ENCODE results near the gene RAD50.
"Not testable (repeated sequence)": the region's sequence is repeated elsewhere in the genome, so short reads cannot be mapped to it uniquely, and the experiment has no call there.

Gene RAD50

DNA sequence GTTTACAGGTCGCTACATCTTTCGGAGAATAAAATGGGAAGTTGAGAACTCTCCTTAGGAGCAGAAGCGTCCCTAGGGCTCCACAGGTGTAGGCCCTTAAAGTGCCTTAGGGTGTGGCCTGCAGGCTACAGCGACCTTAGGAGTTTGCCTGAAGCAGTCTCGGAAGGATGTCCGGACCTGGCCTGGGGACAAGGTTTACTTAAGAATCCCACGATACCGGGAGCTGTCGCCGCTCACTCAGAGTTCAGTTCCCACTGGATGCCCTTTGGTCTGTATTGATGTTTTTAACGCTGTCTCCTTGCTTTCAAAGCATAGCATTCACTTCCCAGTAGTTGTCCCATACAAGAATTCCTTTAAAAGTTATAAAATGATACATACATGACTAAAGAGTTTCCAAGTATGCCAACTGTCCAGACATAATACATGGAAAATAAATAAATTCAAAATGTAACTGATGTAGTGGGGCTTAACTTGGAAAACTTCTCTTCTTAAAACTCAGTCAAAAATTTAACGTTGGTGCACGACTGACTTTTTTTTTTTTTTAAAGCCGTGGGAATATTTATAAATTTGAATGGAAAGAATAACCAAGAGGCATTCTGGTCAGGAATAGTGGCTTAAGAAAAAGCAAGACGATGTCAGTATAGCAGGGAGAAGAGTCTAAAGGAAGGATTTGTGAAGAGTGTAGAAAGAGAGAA, 848 bp downstream of the RAD50 start:
- DNase-seq (ENCODE audit: low read depth in 2 of 2): no peak

DNA sequence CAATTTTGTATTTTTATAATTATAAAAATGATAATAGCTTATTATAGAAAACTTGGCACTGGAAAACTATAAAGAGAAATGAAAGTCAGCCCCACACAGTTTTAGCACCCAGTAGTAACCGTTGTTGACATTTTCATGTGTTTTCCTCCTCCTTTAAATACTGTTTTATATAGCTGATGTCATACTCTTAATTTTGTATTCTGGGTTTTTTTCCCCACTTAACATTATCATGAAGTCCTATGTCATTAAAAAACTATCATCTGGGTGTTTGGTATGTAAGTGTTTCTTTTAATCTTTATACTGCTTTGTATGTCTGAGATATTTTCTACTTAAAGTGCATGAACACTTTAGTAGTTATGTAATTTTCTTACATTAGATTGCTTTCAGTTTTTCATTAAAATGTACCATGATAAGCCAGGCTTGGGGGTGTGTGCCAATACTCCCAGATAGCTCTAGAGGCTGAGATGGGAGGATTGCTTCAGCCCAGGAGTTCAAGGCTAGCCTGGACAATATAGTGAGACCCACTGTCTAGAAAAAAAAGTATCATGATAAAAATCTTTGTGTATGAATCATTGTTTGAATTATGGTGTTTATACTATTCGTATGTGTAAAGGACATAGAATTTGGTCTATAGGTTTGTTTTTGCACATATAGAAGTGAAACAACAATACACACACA, 2.7 kb downstream of the RAD50 start:
- no peak for DNase-seq (ENCODE audit: low read depth in 2 of 2)

DNA sequence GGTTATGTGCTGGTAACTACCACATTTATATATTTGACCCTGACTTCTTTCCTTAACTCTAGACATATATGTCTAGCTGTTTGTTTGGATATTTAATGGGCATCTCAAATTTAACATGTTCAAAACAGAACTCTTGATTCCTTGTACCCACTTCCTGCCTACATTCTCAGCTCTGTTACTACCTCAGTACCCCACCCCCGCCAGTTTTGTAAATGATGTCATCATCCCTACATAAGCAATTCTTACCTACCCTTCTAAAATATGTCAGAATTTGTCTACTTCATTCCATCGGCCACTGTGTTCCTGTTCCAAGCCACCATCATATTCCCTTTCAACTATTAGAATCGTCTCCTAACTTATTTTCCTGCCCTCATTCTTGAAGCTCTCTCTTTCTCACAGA, 4.8 kb downstream of the RAD50 start:
- DNase-seq (ENCODE audit: low read depth in 2 of 2): no peak

DNA sequence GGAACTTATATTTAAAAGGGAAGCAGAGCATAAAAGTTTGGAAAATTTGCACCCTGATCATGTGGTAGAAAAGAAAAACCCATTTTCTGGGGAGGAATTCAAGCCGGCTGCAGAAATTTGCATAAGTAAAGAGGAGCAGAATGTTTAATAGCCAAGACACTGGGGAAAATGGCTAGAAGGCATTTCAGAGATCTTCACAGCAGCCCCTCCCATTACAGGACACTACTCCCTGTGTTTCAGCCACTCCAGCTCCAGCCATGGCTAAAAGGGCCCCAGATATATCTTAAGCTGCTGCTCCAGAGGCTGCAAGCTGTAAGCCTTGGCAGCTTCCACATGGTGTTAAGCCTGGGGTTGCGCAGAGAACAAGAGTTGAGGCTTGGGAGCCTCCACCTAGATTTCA, 7.8 kb downstream of the RAD50 start:
- DNase-seq (ENCODE audit: low read depth in 2 of 2): not testable (repeated sequence)

DNA sequence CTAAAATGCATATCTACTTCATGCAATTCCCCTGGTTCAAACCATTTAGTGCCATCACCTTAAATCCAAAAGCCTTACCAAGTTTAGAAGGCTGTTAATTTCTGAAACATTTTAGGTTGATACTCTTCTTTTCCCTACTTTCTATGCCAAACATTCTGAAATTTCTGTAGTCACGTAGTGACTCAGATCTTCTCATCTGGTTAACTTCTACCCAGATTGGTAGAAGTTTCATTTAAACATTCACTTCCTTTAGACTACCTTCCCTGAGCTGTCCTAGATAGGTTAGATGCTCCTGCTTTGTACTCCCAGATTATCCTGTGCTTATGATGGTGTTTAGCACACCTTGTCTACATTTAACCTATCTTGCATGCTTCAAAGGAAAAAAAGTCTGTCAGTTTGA, 9.9 kb downstream of the RAD50 start:
- DNase-seq (ENCODE audit: low read depth in 2 of 2): no peak

DNA sequence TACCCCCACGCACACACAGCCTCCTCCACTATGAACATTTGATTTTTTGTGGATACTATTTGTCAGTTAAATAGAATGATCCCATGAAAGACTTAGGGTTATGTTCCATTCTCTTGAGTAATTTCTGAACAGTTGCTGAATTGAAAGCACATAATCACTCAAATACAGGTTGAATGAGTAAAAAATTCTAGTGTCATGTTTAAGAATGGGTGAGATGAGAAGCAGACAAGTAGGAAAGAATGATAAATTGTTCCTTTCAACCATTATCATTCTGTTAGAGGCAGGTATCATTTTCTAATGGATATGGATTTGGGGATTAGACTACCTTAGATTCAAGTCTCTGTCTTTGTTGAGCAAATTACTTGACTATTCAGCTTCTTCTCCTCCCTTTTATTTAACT, 19.3 kb downstream of the RAD50 start:
- no peak for DNase-seq (ENCODE audit: low read depth in 2 of 2)

DNA sequence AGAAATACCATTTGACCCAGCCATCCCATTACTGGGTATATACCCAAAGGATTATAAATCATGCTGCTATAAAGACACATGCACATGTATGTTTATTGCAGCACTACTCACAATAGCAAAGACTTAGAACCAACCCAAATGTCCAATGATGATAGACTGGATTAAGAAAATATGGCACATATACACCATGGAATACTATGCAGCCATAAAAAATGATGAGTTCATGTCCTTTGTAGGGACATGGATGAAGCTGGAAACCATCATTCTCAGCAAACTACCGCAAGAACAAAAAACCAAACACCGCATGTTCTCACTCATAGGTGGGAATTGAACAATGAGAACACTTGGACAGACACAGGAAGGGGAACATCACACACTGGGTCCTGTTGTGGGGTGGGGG, 27.8 kb downstream of the RAD50 start:
- DNase-seq (ENCODE audit: low read depth in 2 of 2): not testable (repeated sequence)

DNA sequence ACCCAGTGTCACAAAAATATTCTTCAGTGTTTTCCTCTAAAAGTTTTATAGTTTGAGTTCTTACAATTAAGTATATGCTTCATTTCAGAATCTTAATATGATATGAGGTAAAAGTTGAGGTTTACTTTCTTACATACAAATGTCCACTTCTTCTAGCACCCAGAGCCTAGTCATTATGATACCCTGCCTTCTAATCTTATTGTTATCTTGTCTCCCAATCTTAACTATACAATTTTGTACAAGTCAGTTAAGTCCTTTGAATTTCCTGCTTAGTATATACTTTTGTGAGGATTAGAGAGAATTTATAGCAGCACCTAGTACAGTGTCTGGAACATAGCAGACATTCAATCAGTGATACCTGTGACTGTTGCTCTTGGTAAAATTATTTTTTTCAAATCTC, 29.3 kb downstream of the RAD50 start:
- DNase-seq (ENCODE audit: low read depth in 2 of 2): no peak

DNA sequence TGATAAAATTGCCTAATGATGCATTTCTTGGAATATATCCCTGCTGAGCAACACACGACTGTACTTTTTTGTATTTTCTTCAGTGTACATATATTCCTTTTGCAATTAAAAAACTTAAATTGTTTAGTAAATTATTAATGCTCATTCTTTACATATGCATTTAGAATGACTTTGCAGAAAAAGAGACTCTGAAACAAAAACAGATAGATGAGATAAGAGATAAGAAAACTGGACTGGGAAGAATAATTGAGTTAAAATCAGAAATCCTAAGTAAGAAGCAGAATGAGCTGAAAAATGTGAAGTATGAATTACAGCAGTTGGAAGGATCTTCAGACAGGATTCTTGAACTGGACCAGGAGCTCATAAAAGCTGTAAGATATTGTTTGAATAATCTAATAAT, 32.7 kb downstream of the RAD50 start:
- DNase-seq (ENCODE audit: low read depth in 2 of 2): no peak

DNA sequence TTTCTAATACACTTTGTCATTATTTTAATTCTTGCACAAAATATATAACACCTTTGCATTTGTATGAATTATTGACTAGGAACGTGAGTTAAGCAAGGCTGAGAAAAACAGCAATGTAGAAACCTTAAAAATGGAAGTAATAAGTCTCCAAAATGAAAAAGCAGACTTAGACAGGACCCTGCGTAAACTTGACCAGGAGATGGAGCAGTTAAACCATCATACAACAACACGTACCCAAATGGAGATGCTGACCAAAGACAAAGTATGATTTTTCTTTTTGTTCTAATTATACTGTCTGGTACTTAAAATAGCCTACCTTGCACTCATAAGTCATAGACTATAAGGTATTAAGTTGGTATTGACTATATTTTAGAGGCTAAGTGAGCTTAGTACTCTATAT, 34.4 kb downstream of the RAD50 start:
- no peak for DNase-seq (ENCODE audit: low read depth in 2 of 2)

DNA sequence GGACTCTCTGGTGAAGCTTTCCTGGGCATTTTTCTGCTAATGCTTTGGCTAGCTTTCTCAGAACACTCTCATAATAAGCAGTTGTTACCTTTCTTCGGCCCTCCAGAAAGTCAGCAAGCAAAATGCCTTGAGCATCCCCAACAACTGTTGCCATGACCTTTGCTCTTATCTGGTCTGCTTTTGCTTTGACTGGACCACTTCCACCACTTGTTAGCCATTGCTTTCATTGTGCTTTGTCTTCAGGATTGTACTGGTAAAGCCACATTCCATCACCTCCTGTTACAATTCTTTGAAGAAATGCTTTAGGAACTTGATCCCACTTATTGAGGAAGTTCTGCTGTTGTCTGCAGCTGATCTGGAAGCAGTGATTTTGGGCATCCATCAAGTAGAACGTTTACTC, 35.7 kb downstream of the RAD50 start:
- DNase-seq (ENCODE audit: low read depth in 2 of 2): no peak

DNA sequence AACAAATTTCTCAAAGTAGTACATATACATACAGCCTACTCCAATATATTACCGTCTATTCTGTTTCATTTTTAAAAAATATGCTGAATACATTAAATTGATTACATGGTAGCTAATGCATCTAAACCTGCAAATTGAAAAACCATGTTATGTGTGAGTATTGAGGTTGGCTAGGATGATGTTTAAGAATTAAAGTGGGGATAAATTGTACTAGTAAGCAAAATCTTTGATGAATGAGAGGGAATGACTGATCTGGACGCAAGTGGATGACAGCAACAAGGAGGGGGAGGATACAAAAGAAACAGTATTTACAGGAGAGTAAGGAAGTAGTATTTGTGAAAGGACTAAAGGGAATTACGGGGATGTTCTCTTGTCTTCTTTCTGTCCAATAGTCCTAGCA, 37.4 kb downstream of the RAD50 start:
- DNase-seq (ENCODE audit: low read depth in 2 of 2): no peak

DNA sequence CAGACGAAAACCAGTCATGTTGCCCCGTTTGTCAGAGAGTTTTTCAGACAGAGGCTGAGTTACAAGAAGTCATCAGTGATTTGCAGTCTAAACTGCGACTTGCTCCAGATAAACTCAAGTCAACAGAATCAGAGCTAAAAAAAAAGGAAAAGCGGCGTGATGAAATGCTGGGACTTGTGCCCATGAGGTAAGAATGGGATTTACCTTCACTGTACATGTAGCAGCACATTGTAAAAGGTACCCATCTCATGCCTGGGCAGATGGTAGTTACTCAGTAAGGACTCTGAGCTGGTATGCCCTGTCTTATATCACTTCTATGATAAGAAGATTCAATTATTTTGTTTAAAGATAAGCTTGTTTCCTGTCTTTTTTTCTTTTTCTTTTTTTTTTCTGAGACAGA, 38.8 kb downstream of the RAD50 start:
- DNase-seq (ENCODE audit: low read depth in 2 of 2): no peak

DNA sequence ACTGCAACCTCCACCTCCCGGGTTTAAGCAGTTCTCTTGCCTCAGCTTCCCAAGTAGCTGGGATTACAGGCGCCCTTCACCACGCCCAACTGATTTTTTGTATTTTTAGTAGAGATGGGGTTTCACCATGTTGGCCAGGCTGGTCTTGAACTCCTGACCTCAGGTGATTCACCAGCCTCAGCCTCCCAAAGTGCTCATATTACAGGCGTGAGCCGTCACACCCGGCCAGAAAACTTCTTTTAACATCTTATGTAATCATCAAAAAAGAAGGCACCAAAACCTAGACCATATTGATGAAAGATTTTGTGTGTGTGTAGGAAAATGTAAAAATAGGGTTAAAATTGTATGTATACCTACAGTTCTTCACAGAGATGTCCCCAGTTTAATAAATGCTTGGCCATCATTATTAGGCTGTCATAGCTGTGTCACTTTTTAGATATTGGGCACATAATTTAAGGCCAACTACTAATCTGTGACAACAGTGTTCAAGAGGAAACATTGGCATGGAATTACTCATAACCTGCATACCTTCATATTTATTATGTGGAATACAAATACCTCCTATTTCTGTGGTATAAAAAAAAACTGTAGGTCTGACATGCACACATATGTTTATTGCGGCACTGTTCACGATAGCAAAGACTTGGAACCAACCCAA, 44.4 kb downstream of the RAD50 start:
- DNase-seq (ENCODE audit: low read depth in 2 of 2): no peak

DNA sequence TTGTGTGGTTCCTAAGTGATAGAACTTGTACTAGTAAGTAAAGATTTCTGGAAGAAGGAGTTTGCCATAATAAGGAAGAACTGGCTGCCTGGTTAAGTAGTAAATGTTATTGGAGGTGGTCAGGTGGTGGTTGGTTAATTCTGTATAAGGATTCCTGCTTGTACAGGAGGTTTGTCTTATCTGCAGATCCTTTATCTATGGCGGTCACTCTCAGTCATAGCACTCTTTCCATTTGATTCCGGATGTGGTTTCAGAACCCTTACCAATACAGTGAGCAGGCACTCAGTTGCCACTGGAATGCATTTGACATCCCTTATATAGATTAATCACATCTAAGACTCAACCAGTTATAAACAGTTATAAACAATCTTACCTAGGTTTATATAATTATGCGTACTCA, 50.3 kb downstream of the RAD50 start:
- no peak for DNase-seq (ENCODE audit: low read depth in 2 of 2)

DNA sequence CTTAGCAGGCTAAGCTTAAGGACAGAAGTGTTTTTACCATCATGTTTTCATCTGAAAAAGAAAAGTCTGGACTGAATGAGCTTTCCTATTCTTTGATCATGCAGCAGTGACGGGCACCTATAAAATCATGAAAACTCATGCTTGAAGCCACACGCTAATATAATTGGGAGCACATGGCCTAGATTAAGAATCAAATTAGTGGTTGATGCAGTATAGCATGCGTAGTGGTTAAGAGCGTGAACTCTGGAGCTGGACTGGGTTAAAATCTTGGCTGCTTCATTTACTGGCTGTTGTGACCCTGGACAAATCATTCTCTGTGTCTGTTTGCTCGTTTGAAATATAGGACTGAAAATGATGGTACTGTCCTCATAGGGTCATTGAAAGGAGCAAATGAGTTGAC, 51.3 kb downstream of the RAD50 start:
- no peak for DNase-seq (ENCODE audit: low read depth in 2 of 2)

DNA sequence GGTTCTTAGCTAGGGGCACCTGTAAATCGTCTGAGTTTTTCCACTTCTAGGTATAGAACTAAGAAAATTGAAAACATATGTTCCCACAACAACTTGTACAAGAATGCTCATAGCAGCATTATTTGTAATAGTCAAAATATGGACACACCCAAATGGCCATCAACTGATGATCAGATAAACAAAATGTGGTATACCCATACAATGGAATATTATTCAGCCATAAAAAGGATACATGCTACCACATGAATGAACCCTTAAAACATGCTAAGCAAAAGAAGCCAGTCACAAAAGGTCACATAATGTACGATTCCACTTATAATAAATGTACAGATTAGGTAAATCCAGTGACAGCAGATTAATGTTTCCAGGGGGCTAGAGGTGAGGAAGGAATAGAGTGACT, 55.2 kb downstream of the RAD50 start:
- DNase-seq (ENCODE audit: low read depth in 2 of 2): no peak

DNA sequence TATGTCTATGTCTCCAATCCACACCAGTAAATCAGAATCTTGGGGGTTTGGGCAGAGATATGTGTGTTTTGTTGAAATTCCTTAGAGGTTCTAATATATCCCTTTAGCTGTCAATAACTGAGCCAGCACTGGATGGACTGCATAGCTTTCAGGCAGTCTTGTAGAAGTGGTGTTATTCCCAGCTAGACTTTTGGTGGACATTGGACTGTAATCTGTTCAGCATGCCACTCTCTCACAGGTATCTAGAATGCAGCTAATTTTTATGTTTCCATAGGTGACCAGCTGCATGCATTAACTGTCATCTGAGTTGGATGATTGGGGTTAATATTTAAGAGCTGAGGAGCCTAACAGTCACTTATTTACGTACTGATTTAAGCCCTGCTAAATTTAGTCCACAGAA, 56.1 kb downstream of the RAD50 start:
- no peak for DNase-seq (ENCODE audit: low read depth in 2 of 2)

DNA sequence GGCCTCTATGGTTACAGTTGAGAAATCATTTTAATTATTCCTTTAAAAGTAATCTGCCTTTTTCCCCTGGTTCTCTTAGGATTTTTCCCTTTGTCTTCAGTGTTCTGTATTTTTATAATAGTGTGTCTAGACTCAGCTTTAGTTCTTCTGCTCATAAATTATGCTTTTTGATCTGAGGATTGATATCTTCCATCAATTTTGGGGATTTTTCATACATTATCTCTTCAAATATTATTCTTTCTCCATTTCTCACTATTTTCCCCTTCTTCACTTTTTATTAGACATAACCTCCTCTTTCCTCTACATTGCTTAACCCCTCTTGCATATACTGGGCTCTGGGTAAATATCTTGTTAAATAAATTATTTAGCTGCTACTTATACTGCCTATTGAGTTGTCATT, 64.9 kb downstream of the RAD50 start:
- no peak for DNase-seq (ENCODE audit: low read depth in 2 of 2)

DNA sequence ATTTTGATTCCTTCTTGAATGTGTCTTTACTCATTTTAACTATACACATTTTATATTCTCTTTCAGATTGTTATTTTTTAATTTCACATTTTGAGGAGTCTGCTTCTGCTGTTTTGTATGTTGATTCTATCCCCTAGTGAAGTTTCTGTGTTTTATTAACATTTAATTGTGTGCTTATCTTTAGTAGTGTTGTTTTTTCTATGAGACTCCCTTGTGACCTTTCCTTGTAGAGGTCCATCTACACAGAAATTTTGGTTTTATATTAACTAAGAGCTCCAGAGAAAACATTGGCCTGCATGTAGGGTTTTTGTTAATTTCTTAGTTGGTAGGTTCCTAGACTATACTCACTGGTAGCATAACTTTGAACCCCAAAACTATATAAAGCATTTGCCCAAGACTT, 65.8 kb downstream of the RAD50 start:
- no peak for DNase-seq (ENCODE audit: low read depth in 2 of 2)

DNA sequence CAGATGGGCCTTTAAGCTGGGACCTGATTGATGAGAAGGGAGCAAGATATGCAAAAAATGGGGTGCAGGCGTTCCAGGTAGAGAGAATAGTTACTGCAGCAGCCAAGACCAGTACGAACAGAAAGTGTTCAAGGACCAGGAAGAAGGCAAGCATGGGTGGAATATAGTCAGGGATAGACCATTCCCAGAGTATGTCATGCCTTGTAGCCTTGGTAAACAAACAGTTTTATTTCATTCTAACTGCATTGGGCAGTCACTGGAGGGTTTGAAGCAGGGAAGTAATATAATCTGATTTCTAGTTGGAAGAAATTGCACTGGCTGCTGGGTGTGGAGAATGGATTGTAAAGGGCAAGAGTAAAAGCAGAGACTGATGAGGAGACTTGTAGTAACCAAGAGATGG, 70.7 kb downstream of the RAD50 start:
- DNase-seq (ENCODE audit: low read depth in 2 of 2): no peak

DNA sequence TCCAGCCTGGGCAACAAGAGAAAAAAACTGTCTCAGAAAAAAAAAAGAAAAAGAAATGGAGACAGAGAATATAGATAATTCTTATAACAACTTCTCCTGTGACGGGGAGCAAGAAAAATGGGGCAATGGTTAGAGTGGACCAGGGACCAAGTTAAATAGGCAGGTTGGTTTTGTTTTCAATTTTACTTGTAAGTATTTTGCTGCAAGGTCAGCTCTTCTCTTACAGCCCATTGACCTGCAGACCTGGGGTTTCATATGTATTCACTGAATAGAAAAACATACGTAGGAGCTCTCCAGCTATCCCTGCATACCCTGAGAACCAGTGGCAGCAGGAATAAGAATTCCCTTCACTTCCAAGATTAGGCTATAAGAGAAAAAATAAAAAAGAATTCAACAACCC, 72.0 kb downstream of the RAD50 start:
- no peak for DNase-seq (ENCODE audit: low read depth in 2 of 2)

DNA sequence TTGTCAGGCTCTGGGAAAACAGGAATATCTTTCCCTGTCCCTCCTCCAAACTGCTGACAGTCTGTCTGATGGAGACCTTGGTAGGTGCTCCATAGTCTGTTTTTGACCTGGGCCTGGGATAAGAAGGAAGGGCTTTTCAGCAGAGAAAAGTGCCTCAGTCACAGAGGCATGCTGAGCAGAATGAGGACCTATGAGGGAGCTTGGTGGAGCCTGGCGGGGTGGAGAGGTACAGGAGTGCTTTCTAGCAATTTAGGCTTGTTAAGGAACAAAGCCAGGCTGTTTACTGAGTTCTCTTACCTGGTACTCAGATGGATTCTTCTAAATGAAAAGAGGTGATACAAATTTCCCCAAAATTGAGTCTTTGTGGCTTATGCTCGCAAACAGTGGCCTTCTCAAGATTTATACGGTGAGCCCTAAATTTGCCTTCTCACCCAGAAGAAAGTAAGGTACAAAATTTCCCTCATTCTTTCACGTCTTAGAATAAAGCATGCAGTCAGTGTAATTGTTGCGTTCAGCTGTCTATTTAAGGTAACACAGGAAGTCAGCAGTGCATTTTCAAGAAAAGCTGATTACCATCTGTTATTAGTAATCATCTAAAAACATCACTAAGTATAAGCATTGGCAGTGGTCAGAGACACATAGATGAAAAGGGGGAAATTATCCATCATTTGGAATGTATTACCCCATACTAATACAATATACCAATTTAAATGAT, 72.6 kb downstream of the RAD50 start:
- DNase-seq (ENCODE audit: low read depth in 2 of 2): no peak

Data from stimulated activated CD4-positive, alpha-beta T cell treated with anti-CD3 and anti-CD28 coated beads, Interleukin-1b, Interleukin-23, amount 100 ng/mL, for 1 hour (primary cell).